Calu3 (cell line): Measurements from ENCODE around the gene WWTR1. TPM values are rescaled to one million over a fixed set of nuclear protein-coding genes. Genes with fewer than 3 reads are reported as not detected.

Experiments
- BruUV-seq: library from RNA; stranded (reverse); fragments of 400-500 nt; replicated peaks from 2 replicates; lab custom pipeline; 2021; lab: Mats Ljungman, UMichigan
- CTCF ChIA-PET: fragments of 300-600 bp; sonication (Branson Sonifier 250); formaldehyde crosslinking; loops from one replicate; lab custom pipeline; 2022; ENCODE audit warnings: antibody characterized with exemption; lab: Charles Lee
- DNase-seq: peaks from one replicate; pipeline ENCODE4 v3.0.0; 2022
- H3K27ac Mint-ChIP-seq: one replicate; pipeline ENCODE4 v1.8.0; 2022; ENCODE audit warnings: mixed read lengths; ENCODE audit not compliant: unreplicated experiment
- H3K27me3 Mint-ChIP-seq: one replicate; pipeline ENCODE4 v1.8.0; 2022; ENCODE audit warnings: mixed read lengths; ENCODE audit not compliant: unreplicated experiment
- H3K36me3 Mint-ChIP-seq: one replicate; pipeline ENCODE4 v1.8.0; 2022; ENCODE audit warnings: mild to moderate bottlenecking, moderate library complexity, mixed read lengths; ENCODE audit not compliant: insufficient read depth, unreplicated experiment
- H3K4me1 Mint-ChIP-seq: one replicate; pipeline ENCODE4 v1.8.0; 2022; ENCODE audit warnings: mild to moderate bottlenecking, low read depth, mixed read lengths; ENCODE audit not compliant: unreplicated experiment
- H3K4me3 Mint-ChIP-seq: one replicate; pipeline ENCODE4 v1.8.0; 2022; ENCODE audit warnings: mild to moderate bottlenecking, low read depth, moderate library complexity, mixed read lengths; ENCODE audit not compliant: unreplicated experiment
- H3K9me3 Mint-ChIP-seq: one replicate; pipeline ENCODE4 v1.8.0; 2022; ENCODE audit warnings: low read depth, mixed read lengths; ENCODE audit not compliant: unreplicated experiment
- intact Hi-C: fragments of 100-400 bp; cut with micrococcal nuclease; formaldehyde crosslinking; loops from one replicate; pipeline ENCODE4 v1.10.0; 2022; ENCODE audit not compliant: unreplicated experiment
- total RNA-seq: library from RNA; stranded (reverse); gene quantifications from 2 replicates; pipeline ENCODE4 v1.2.3, GENCODE V29; 2022
- TF ChIP-seq, protein P1 (sequence below): fragments of 200-600 bp; IDR thresholded peaks from one replicate; pipeline ENCODE4 v1.8.0; 2022; ENCODE audit warnings: antibody characterized with exemption; ENCODE audit not compliant: unreplicated experiment

Gene WWTR1
- total RNA-seq, 1 experiment from 2014 or later: 269 TPM

DNA sequence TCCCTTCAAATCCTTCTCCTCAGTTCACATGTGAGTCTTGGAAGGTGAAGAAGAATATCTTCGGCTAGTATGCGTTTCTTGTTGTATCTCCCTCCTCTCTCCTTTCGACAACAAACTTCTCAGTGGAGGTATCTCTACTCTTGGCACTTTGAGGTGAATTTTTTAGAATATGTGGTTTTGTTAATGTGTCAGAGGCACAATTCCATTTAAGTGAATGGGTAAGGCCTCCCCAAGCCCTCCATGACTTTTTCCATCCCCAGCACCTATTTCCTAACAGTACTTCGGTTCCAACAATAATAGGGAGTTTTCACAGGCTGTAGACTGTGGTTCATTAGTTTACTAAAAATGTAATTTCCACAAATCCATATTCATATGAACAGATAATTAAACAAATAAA lies 109.2 kb downstream of the WWTR1 start:
- peak overlapping the region; percentile 96 for H3K27ac Mint-ChIP-seq
- peak overlapping the region; percentile 48 for H3K4me3 Mint-ChIP-seq
- H3K9me3 Mint-ChIP-seq: no peaks in the 10 kb centered on the region
- DNase-seq: no peak
- intact Hi-C loops: no loop called here
- peaks cover 95% of the 10 kb centered on the region for H3K36me3 Mint-ChIP-seq
- no TSS peak for BruUV-seq
- CTCF ChIA-PET: interaction anchor here (0.6 to 1.4 kb wide), 8 partner anchors 8 to 110 kb away, joined by 3 to 8 read pairs (median 4); partner anchors contain the start of gene WWTR1
- TF ChIP-seq, protein P1, sequence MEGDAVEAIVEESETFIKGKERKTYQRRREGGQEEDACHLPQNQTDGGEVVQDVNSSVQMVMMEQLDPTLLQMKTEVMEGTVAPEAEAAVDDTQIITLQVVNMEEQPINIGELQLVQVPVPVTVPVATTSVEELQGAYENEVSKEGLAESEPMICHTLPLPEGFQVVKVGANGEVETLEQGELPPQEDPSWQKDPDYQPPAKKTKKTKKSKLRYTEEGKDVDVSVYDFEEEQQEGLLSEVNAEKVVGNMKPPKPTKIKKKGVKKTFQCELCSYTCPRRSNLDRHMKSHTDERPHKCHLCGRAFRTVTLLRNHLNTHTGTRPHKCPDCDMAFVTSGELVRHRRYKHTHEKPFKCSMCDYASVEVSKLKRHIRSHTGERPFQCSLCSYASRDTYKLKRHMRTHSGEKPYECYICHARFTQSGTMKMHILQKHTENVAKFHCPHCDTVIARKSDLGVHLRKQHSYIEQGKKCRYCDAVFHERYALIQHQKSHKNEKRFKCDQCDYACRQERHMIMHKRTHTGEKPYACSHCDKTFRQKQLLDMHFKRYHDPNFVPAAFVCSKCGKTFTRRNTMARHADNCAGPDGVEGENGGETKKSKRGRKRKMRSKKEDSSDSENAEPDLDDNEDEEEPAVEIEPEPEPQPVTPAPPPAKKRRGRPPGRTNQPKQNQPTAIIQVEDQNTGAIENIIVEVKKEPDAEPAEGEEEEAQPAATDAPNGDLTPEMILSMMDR: no peak
- no peaks in the 10 kb centered on the region for H3K27me3 Mint-ChIP-seq
- peaks cover 88% of the 10 kb centered on the region for H3K4me1 Mint-ChIP-seq

DNA sequence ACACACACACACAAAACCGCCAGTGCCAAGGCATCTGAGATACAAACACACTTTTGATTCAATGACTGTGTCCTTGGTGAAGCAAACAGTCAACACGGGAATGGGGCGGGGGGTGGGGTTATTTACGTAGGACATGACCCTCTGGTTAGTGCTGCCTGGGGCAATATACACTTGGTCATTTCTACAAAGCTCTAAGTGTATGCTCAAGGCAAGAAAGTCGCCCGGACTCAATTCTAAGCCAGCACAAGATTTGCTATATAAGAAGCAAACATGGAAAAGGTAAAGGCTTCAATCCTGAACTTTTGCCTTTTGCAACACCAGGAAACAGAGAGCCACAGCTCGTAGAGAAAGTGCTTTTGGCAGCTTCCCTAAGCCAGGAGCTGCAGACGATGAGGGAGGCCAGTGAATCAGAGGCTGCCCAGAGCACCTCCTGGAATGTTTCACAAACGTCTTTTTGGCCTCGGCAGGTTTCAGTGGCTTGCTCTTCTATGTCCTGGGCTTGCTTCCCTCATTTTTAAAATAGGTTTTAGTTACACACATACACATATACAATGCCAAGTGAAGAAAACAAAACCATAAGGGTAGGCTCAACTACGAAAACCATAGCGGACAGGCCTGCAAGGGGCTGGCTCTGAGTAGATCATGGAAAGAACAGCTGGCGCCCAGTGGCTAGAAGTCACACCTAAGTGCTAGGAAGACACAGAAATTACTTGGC lies 109.7 kb downstream of the WWTR1 start:
- Mint-ChIP-seq H3K9me3 (no peaks in the 10 kb centered on the region), H3K4me1 (peaks cover 85% of the 10 kb centered on the region), H3K4me3 (peak overlapping the region; percentile 48), H3K27me3 (no peaks in the 10 kb centered on the region), H3K27ac (peak overlapping the region; percentile 96), H3K36me3 (peaks cover 92% of the 10 kb centered on the region)
- DNase-seq: peak; percentile 71
- TF ChIP-seq, protein P1: no peak
- intact Hi-C loops: no loop called here
- TSS peak; percentile 93 for BruUV-seq
- CTCF ChIA-PET: interaction anchor here (0.6 to 1.4 kb wide), 9 partner anchors 9 to 181 kb away, joined by 3 to 8 read pairs (median 3); partner anchors contain the start of gene WWTR1

DNA sequence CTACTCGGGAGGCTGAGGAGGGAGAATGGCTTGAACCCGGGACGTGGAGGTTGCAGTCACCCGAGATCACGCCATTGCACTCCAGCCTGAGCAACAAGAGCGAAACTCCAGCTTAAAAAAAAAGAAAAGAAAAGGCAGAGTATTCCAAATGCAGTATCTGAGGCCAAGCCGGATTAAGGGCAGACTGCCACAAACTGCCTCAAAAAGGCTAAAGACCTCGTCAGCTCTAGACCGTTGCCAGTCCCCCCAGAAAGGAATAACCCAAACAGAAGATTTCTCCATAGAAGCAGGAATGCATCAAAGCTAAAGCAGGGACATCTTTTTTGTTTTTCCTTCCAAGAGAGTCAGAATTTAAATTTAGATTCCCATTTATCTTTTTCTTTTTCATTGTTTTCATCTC lies 110.4 kb downstream of the WWTR1 start:
- Mint-ChIP-seq H3K4me3 (peak overlapping the region; percentile 48), H3K4me1 (peaks cover 85% of the 10 kb centered on the region), H3K27me3 (no peaks in the 10 kb centered on the region), H3K27ac (peak overlapping the region; percentile 96), H3K9me3 (no peaks in the 10 kb centered on the region), H3K36me3 (peaks cover 92% of the 10 kb centered on the region)
- TF ChIP-seq, protein P1: no peak
- no TSS peak for BruUV-seq
- no peak for DNase-seq
- CTCF ChIA-PET: interaction anchor here (0.6 to 1.4 kb wide), 6 partner anchors 17 to 1165 kb away, joined by 3 to 8 read pairs (median 4); no protein-coding TSS in a partner anchor
- intact Hi-C loops: no loop called here

DNA sequence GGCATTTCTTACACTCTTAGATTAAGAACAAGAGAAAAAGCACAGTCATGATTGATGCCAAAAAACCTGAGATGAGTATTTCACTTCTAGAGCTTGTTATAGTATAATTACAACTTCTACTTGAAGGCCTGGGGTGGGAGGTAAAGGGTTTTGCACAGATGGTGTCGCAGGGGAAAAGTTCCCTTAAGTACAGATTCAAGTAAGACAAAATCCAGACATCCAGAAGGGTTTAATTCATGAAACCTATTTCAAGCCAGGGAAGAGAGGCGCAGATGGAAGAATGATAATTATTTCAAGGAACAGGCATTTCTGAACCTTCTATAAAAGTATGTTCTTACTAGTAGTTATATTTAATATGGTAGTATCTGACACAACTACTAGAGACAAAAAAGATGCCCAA lies 112.8 kb downstream of the WWTR1 start:
- intact Hi-C loops: no loop called here
- TF ChIP-seq, protein P1: no peak
- peaks cover 87% of the 10 kb centered on the region for H3K4me1 Mint-ChIP-seq
- H3K9me3 Mint-ChIP-seq: no peaks in the 10 kb centered on the region
- H3K27ac Mint-ChIP-seq: peak overlapping the region; percentile 53
- no peak overlapping the region for H3K4me3 Mint-ChIP-seq
- peaks cover 92% of the 10 kb centered on the region for H3K36me3 Mint-ChIP-seq
- no TSS peak for BruUV-seq
- CTCF ChIA-PET: interaction anchor here (0.9 kb wide), 1 partner anchor 9 kb away, joined by 4 read pairs; no protein-coding TSS in a partner anchor
- DNase-seq: no peak
- no peaks in the 10 kb centered on the region for H3K27me3 Mint-ChIP-seq
